Retinal pigment epithelial cell (primary cell): ENCODE data around the gene MACO1.
A peak's percentile ranks its signal among the peaks of the same experiment; 100 is the strongest.
"Not testable (repeated sequence)": the region's sequence is repeated elsewhere in the genome, so short reads cannot be mapped to it uniquely, and the experiment has no call there.

ENCODE experiments used
- DNase-seq: peaks from one replicate; pipeline ENCODE4 v3.0.0-alpha.2; 2010; ENCODE audit warnings: low read depth
- H3K4me3 ChIP-seq: 2 replicates; pipeline ENCODE4 v1.5.1; 2011; ENCODE audit warnings: mild to moderate bottlenecking, low read length, control low read depth, moderate library complexity
- TF ChIP-seq, protein P1 (sequence below): conservative IDR thresholded peaks from 2 replicates; pipeline ENCODE4 v1.5.1; 2011; ENCODE audit warnings: low read depth, low read length, control low read depth, inconsistent platforms

MACO1 gene

DNA sequence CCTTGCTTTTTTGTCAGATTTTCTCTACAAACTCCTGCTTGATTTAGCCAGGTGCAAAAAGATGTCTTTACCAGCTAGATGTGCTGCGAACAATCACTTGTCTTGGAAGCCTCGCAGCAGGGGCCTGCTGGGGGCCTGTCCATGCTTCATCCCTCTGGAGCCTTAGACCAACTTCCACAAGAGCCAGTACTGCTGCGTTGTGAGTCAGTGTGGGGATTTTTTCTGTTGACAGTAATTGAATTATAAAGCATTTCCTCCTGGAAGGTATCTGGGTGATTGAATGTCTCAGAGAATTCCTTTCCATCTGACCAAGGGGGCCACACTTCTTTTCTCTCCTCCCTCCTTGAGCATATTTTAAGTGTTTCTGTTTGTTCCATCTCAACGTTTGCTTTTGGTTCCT lies 72.3 kb downstream of the MACO1 start:
- TF ChIP-seq, protein P1, sequence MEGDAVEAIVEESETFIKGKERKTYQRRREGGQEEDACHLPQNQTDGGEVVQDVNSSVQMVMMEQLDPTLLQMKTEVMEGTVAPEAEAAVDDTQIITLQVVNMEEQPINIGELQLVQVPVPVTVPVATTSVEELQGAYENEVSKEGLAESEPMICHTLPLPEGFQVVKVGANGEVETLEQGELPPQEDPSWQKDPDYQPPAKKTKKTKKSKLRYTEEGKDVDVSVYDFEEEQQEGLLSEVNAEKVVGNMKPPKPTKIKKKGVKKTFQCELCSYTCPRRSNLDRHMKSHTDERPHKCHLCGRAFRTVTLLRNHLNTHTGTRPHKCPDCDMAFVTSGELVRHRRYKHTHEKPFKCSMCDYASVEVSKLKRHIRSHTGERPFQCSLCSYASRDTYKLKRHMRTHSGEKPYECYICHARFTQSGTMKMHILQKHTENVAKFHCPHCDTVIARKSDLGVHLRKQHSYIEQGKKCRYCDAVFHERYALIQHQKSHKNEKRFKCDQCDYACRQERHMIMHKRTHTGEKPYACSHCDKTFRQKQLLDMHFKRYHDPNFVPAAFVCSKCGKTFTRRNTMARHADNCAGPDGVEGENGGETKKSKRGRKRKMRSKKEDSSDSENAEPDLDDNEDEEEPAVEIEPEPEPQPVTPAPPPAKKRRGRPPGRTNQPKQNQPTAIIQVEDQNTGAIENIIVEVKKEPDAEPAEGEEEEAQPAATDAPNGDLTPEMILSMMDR, result no peak
- H3K4me3 ChIP-seq, result no peak overlapping the region
- DNase-seq, result no peak

DNA sequence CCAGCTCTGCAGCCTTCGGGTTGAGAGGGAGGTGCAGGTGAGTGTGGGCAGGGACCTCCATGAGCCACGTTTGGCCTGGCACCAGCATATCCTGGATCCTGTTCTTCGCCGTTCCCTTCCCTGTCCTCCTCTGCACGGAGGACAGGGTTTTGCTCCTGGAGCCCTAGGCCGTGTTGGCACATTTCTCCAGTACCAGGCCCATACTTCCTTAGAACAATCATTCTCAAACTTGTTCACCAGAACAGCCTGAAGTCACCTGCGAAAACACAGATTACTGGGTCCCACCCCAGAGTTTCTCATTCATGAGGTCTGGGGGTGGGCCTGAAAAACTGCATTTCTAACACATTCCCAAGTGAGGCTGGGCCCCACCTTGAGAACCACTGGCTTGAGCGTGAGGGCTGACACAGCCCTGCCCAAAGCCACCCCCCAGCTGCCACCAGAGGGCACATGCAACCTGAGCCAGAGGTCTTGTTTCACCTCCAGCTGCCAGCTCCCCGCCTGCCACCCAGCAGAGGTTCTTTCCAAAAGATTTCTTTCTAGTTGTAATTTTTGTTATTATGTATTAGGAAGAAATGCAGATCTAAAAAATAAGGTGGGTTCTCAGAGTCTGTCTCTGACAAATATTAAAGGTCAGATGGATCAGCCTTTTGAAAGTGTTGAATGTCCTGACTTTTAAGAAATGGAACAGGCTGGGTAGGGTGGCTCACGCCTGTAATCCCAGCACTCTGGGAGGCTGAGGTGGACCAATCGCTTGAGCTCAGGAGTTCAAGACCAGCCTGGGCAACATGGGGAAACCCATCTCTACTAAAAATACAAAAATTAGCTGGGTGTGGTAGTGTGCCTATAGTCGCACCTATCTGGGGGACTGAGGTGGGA lies 73.1 kb downstream of the MACO1 start:
- TF ChIP-seq, protein P1, result peak; percentile 71
- H3K4me3 ChIP-seq, result no peak overlapping the region
- DNase-seq, result no peak

DNA sequence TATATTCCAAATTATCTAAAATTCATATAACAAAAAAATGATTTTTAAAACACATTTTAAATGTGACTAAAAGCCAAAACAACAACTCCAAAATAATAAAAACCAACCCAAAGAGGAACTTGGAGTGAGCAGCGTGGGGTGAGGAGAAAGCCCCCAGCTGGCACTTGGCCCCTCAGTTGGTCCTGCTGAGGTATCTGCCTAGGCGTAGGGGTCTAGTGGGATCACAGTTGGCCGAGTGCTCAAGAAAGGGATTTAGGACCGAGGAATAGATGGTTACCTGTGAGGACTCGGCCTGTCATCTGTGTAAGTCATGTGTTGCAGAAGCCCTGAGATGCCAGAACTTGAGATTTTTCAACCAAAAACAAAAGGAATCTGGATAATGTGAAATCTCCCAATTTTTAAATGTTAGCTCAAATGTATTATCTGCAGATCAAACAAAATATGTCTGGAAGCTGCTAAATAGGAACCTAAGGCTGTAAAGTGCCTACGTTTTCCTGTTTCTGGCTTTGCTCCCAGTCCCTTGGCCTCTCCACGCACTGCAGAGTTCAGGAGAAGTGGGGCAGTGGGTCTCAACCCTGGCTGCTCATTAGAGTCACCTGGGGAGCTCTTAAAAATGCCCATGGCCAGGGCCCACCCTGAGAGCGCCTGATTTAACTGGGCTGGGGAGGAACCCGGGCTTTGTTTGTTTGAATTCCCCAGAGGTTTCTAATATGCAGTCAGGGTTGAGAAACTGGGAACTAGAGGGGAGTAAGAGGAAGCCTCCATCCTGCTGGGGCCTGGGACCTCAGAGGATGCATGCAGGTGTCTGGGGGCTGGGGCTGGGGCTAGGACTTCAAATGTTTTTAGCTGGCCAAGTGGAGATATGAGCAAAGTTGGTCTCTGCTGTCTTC lies 74.3 kb downstream of the MACO1 start:
- no peak for DNase-seq

DNA sequence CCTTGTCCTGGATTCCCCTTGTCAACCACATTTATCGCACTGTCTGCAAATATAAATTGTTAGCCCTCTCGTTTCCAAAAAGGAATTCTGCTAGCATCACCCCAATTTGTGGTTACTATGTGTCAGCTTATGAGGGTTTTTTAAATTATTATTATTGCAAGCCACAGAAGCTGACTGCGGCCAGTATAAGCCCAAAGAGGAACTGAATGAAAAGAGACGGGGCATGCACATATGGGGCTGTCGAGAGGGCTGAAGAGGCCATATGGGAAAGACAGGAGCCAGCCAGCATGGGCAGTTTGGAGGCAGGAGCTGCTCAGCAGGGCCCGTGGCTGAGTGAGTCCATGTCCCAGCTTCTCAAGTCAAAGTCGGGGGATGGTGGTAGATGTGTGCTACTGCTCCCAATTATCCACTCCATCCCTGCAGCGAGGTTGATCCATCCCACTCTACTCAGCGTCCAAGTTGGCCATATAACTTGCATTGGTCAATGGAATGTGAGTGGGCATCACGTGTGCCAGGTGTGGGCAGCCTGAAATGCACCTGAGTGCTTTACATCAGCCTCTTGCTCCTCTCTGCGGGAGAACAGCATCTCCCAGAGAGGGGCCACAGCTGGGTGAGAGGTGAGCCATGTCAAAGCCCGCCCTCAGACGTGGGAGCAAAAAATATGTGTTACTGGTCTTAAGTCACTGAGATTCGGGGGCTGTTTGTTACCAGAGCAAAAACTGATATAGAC lies 75.1 kb downstream of the MACO1 start:
- TF ChIP-seq, protein P1, result no peak
- H3K4me3 ChIP-seq, result no peak overlapping the region
- DNase-seq, result no peak

More for the DNA sequence above, 74.3 kb downstream of the MACO1 start:
- TF ChIP-seq, protein P1, result no peak
- no peak overlapping the region for H3K4me3 ChIP-seq

DNA sequence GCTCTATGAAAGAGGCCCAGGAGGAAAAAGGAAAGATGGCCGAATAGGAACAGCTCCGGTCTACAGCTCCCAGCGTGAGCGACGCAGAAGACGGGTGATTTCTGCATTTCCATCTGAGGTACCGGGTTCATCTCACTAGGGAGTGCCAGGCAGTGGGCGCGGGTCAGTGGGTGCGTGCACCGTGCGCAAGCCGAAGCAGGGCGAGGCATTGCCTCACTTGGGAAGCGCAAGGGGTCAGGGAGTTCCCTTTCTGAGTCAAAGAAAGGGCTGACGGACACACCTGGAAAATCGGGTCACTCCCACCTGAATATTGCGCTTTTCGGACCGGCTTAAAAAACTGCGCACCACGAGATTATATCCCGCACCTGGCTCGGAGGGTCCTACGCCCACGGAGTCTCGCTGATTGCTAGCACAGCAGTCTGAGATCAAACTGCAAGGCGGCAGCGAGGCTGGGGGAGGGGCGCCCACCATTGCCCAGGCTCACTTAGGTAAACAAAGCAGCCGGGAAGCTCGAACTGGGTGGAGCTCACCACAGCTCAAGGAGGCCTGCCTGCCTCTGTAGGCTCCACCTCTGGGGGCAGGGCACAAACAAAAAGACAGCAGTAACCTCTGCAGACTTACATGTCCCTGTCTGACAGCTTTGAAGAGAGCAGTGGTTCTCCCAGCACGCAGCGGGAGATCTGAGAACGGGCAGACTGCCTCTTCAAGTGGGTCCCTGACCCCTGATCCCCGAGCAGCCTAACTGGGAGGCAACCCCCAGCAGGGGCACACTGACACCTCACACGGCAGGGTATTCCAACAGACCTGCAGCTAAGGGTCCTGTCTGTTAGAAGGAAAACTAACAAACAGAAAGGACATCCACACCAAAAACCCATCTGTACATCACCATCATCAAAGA lies 76.1 kb downstream of the MACO1 start:
- not testable (repeated sequence) for DNase-seq

DNA sequence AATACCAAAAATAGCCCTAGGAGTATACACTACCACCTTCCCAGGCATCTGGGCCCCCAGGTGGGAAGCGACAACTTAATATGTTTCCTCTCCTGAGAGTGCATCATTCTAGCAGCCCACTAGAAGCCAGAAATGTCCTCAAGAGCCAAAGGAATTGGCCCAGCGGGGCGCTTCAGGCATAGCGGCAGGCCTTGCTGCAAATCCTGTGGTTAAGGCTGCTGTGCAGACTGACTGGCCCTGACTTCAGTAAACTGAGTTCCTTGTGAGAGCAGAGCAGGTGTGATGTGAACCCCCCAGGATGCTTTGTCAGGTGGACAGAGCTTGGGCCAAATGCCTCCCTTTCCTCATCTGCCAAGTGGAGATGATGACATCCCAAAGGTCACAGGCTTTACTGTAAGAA lies 83.0 kb downstream of the MACO1 start:
- TF ChIP-seq, protein P1, result no peak
- no peak overlapping the region for H3K4me3 ChIP-seq
- DNase-seq, result no peak

More for the DNA sequence above, 76.1 kb downstream of the MACO1 start:
- H3K4me3 ChIP-seq, result not testable (repeated sequence)
